Activated CD8-positive, alpha-beta T cell treated with anti-CD3 and anti-CD28 coated beads for 36 hours (primary cell): ENCODE results near the gene RPL36A. TPM values are rescaled to one million over a fixed set of nuclear protein-coding genes. Genes with fewer than 3 reads are reported as not detected.
A peak's percentile ranks its signal among the peaks of the same experiment; 100 is the strongest.

Experiments
- ATAC-seq: fragments of 200-7000 bp; cut with Tn5 transposase; one replicate; pipeline ENCODE4 v1.10.0; 2021; ENCODE audit warnings: mild to moderate bottlenecking, moderate library complexity
- CTCF ChIA-PET: fragments of 350-600 bp; sonication (Branson Sonifier 250); formaldehyde crosslinking; loops from one replicate; lab custom pipeline; 2021; ENCODE audit warnings: antibody characterized with exemption; lab: Charles Lee
- POLR2A ChIA-PET: fragments of 350-600 bp; sonication (Branson Sonifier 250); formaldehyde crosslinking; loops from one replicate; lab custom pipeline; 2021; ENCODE audit warnings: antibody characterized with exemption; lab: Charles Lee
- DNase-seq: peaks from one replicate; pipeline ENCODE4 v3.0.0-alpha.2; 2020
- H3K27ac Mint-ChIP-seq: one replicate; pipeline ENCODE4 v1.8.0; 2021; ENCODE audit warnings: mild to moderate bottlenecking, mixed read lengths
- H3K27me3 Mint-ChIP-seq: one replicate; pipeline ENCODE4 v1.8.0; 2021; ENCODE audit warnings: mixed read lengths
- H3K36me3 Mint-ChIP-seq: one replicate; pipeline ENCODE4 v1.8.0; 2021; ENCODE audit warnings: low read depth, mixed read lengths
- H3K4me1 Mint-ChIP-seq: one replicate; pipeline ENCODE4 v1.8.0; 2021; ENCODE audit warnings: low read depth, mixed read lengths
- H3K4me3 Mint-ChIP-seq: one replicate; pipeline ENCODE4 v1.8.0; 2021; ENCODE audit warnings: mild to moderate bottlenecking, moderate library complexity, mixed read lengths
- H3K9me3 Mint-ChIP-seq: one replicate; pipeline ENCODE4 v1.8.0; 2021; ENCODE audit warnings: mixed read lengths
- CTCF ChIP-seq: fragments of 200-600 bp; IDR thresholded peaks from one replicate; pipeline ENCODE4 v1.8.0; 2022; ENCODE audit warnings: antibody characterized with exemption, mild to moderate bottlenecking
- intact Hi-C: fragments of 100-400 bp; cut with micrococcal nuclease; formaldehyde crosslinking; loops from one replicate; pipeline ENCODE4 v1.10.0; 2022
- total RNA-seq, 2 experiments: library from RNA; stranded (reverse); gene quantifications; one replicate each; pipeline ENCODE4 v1.2.3, GENCODE V29; 2021

Gene RPL36A
- total RNA-seq, result 100 to 1,000 TPM; 264 to 302 TPM

GRCh38 chrX:101390664-101391525, at the start of gene RPL36A:
Gene RPL36A, plus strand, starts transcription at chrX:101391011. Its CDS starts 33 bp downstream, at chrX:101391044.
- intact Hi-C loops, result loop anchor here (2.0 to 10.0 kb wide), 2 partner anchors 18 to 46 kb away; partner anchors contain the start of genes HNRNPH2 and TIMM8A

GRCh38 chrX:101347859-101348451, 42.9 kb upstream of the RPL36A start:
- H3K27ac Mint-ChIP-seq, result peak overlapping the region; percentile 95
- intact Hi-C loops, result loop anchor here (10.0 kb wide), 1 partner anchor 47 kb away; the partner anchor contains the start of gene RPL36A
- DNase-seq, result no peak
- CTCF ChIA-PET, result interaction anchor here (2.5 kb wide), 1 partner anchor 42 kb away, joined by 15 read pairs; the partner anchor contains the start of gene RPL36A
- no peaks in the 10 kb centered on the region for H3K27me3 Mint-ChIP-seq
- peaks cover 21% of the 10 kb centered on the region for H3K36me3 Mint-ChIP-seq
- peak overlapping the region; percentile 86 for H3K4me3 Mint-ChIP-seq
- H3K4me1 Mint-ChIP-seq, result peaks cover 13% of the 10 kb centered on the region
- no peak for ATAC-seq
- TF ChIP-seq CTCF, result no peak
- POLR2A ChIA-PET, result interaction anchor here (1.2 to 4.7 kb wide), 2 partner anchors 43 to 46 kb away, joined by 3 to 32 read pairs; partner anchors contain the start of gene RPL36A
- H3K9me3 Mint-ChIP-seq, result no peaks in the 10 kb centered on the region

More at GRCh38 chrX:101390664-101391525, at the start of gene RPL36A:
- Mint-ChIP-seq H3K4me3 (peak within 1 kb of the TSS; percentile 95), H3K27me3 (no peaks in the 10 kb centered on the region), H3K27ac (peak within 1 kb of the TSS; percentile 97), H3K9me3 (no peaks in the 10 kb centered on the region), H3K4me1 (peaks cover 17% of the 10 kb centered on the region), H3K36me3 (peaks cover 42% of the 10 kb centered on the region)
- CTCF ChIA-PET, result interaction anchor here (0.6 to 3.0 kb wide), 7 partner anchors 10 to 68 kb away, joined by 3 to 19 read pairs (median 5); partner anchors contain the start of gene TIMM8A
- POLR2A ChIA-PET, result interaction anchor here (0.7 to 4.2 kb wide), 14 partner anchors 10 to 293 kb away, joined by 3 to 34 read pairs (median 4); partner anchors contain the start of genes CENPI, GLA, HNRNPH2 and TIMM8A
- TF ChIP-seq CTCF, result peak; percentile 47
- ATAC-seq (peak; percentile 97), DNase-seq (peak; percentile 91)

GRCh38 chrX:101348452-101349192, 42.2 kb upstream of the RPL36A start, which contains the start of gene TIMM8A:
Gene TIMM8A, minus strand, starts transcription at chrX:101348742. Its CDS starts 78 bp downstream, at chrX:101348664.
- CTCF ChIA-PET, result interaction anchor here (2.5 kb wide), 1 partner anchor 42 kb away, joined by 15 read pairs; the partner anchor contains the start of gene RPL36A
- intact Hi-C loops, result loop anchor here (10.0 kb wide), 1 partner anchor 46 kb away; the partner anchor contains the start of gene RPL36A
- ATAC-seq, result peak; percentile 96

More at GRCh38 chrX:101348452-101349192, 42.2 kb upstream of the RPL36A start, which contains the start of gene TIMM8A:
- no peaks in the 10 kb centered on the region for H3K9me3 Mint-ChIP-seq
- POLR2A ChIA-PET, result interaction anchor here (0.7 to 4.7 kb wide), 2 partner anchors 43 to 101 kb away, joined by 3 to 32 read pairs; partner anchors contain the start of gene RPL36A
- H3K4me3 Mint-ChIP-seq, result peak within 1 kb of the TSS; percentile 86
- peaks cover 13% of the 10 kb centered on the region for H3K4me1 Mint-ChIP-seq
- peak within 1 kb of the TSS; percentile 95 for H3K27ac Mint-ChIP-seq
- peaks cover 17% of the 10 kb centered on the region for H3K36me3 Mint-ChIP-seq
- H3K27me3 Mint-ChIP-seq, result no peaks in the 10 kb centered on the region
- DNase-seq, result peak; percentile 85
- TF ChIP-seq CTCF, result no peak
